NB4 (cell line): Measurements from ENCODE around the gene NXF1.

Experiments
- CTCF ChIP-seq: IDR thresholded peaks from one replicate; pipeline ENCODE4 v1.5.1; 2012; ENCODE audit warnings: low read depth, low read length
- MAX ChIP-seq: IDR thresholded peaks from 2 replicates; pipeline ENCODE4 v1.6.1; 2011; ENCODE audit warnings: low read depth, low read length
- MYC ChIP-seq: IDR thresholded peaks from 2 replicates; pipeline ENCODE4 v1.6.1; 2011; ENCODE audit warnings: low read depth, low read length
- POLR2A ChIP-seq: IDR thresholded peaks from 2 replicates; pipeline ENCODE4 v1.6.1; 2011; ENCODE audit warnings: mild to moderate bottlenecking; ENCODE audit not compliant: insufficient read length; ENCODE audit errors: extremely low read depth

- no peak for TF ChIP-seq POLR2A
- no peak for TF ChIP-seq CTCF
- TF ChIP-seq MYC, result no peak
- no peak for TF ChIP-seq MAX
Observed at GRCh38 chr11:62817129-62817528, 11.9 kb upstream of the NXF1 start.
